HG02588 (cell line): ENCODE data around the gene SARS1.

ENCODE experiments used
- ATAC-seq: cut with Tn5 transposase; IDR thresholded peaks from one replicate; pipeline ENCODE4 v1.9.1; 2021; ENCODE audit warnings: mild to moderate bottlenecking, moderate library complexity; ENCODE audit not compliant: unreplicated experiment

SARS1 gene

DNA sequence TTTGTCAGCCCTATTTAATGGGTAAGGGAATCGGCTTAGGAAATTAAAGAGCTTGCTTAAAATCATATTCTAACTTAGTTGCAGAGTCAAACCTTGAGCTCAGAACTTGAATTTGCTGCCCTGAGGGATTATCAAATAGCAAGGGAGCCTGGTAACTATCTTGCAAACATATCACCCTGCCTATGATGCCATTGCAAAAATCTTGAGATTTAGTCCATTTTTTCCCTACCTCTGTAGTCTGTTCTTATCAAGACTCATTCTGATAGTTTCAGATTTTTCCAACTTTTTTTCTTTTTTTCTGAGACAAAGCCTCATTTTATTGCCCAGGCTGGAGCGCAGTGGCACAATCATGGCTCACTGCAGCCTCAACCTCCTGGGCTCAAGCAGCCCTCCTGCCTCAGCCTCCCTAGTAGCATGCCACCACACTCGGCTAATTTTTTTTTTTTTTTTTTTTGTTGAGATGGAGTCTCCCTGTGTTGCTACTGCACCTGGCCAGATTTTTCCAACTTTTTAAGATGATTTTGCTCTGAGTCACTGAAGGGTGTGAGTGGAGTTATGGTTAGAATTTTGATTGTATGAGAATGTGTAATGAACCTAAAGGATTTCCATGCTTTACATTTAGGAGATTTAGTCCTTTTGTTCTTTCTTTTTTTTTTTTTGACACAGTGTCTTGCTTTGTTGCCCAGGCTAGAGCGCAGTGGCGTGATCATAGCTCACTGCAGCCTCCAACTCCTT, 12.2 kb downstream of the SARS1 start:
- no peak for ATAC-seq

- no peak for ATAC-seq
These were observed 14.4 kb downstream of the SARS1 start for GRCh38 chr1:109228167-109228566.

- ATAC-seq, result no peak
These were observed 15.9 kb downstream of the SARS1 start for GRCh38 chr1:109229531-109230127.

DNA sequence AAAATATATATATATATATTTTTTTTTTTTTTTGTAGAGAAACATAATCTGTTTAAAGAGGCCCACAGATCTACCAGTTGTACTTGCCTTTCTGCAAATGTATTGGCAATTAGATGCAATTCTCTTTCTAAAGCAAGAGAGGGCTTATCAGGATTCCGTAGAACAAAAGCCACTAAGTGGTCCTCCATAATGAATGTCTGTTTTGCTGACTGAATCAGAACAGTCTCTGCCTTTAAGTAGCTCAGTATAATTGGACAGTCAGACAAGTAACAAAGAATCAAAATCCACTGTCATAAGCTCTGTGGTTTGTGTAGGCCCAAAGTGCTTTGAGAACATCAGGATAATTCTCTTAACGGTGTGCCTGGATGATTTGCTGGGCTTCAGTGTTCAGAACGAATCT, 17.3 kb downstream of the SARS1 start:
- no peak for ATAC-seq

DNA sequence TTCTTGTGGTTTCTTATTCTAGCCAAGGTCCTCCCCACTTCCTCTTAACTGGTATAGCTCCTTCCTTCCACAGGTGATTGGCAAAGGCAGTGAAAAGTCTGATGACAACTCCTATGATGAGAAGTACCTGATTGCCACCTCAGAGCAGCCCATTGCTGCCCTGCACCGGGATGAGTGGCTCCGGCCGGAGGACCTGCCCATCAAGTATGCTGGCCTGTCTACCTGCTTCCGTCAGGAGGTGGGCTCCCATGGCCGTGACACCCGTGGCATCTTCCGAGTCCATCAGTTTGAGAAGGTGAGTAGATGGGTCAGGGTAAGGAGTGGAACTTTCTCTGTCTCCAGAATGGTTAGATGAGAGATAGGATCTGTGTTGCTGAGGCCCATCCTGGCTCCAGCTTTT, 21.4 kb downstream of the SARS1 start:
- no peak for ATAC-seq

DNA sequence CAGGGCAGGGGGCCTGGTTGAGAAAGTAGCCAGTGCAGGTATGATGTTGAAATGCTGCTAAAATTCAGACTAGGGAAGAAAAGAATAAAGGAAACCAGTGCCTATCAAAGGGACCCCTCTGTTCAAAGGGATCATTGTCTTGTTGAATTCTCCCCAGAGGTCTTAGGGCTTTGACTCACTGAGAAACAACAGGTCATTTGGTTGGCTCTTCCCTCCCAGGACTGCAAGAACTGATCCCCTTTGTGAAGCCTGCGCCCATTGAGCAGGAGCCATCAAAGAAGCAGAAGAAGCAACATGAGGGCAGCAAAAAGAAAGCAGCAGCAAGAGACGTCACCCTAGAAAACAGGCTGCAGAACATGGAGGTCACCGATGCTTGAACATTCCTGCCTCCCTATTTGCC, 23.8 kb downstream of the SARS1 start:
- ATAC-seq, result no peak

GRCh38 chr1:109238382-109238781, 24.7 kb downstream of the SARS1 start:
- ATAC-seq, result no peak

GRCh38 chr1:109239047-109239408, 25.3 kb downstream of the SARS1 start:
- ATAC-seq, result no peak

GRCh38 chr1:109239409-109240068, 25.8 kb downstream of the SARS1 start:
- ATAC-seq, result no peak

- ATAC-seq, result no peak
These were observed 26.7 kb downstream of the SARS1 start for GRCh38 chr1:109240158-109241152.

DNA sequence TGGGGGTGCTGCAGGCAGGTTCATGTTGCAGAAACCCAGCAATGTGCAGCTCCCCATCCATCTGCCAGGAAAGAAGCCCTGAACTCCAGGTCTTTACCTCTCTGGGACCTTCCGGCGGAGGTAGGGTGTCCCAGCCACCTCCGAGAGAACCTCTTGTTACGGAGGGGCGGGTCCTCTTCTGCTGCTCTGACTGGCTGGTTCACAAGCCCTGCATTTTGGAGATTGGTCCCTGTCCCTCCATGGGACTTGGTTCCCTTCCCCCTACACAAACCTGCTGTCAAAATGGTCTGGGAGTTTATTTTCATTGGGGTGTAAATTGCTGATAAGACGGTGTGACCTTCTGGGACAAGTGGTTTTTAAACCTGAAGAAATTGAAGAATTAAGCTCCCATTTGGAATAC, 27.6 kb downstream of the SARS1 start:
- ATAC-seq, result no peak

GRCh38 chr1:109241841-109242345, 28.2 kb downstream of the SARS1 start:
- no peak for ATAC-seq

DNA sequence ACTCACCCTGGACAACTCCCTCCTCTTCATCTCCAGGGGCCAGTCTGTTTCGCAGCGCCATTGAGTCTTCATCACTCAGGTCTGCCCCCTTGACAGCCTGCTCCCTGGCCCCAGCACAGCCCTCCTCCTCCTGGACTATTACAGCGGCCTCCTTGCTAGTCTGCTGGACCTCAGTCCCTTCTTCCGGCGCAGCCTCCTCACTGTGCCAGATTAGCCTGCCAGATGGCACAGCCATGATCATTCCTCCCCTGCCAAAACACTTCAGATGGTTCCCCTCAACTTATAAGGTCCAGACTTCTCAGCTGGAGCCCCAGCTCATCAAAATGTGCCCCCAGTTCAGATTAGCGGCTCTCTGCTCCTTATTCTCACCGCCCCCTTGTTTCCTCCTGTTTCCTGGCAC, 28.7 kb downstream of the SARS1 start:
- no peak for ATAC-seq

GRCh38 chr1:109243221-109243620, 29.5 kb downstream of the SARS1 start:
- no peak for ATAC-seq

- no peak for ATAC-seq
These were observed 30.3 kb downstream of the SARS1 start for GRCh38 chr1:109243860-109244552.

DNA sequence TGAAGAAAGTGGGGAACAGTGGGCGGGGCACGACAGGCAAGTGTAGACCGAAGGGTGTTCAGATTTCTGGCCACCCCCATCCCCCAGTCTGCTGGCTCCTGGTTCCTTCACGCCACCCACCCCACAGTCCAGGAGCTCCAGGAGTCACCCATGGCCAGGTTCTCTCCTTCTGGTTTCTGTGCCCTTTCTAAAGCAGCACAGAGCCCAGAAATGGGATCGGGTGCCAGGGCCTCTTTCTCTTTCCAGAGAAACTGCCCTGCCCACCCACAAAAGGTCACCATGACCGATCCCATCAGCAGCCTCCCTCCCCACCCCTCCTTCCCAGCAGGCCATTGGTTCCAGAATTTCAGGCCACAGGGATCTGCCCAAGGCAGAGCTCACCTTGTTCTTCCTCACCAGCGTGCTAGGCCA, 32.4 kb downstream of the SARS1 start:
- ATAC-seq, result no peak

DNA sequence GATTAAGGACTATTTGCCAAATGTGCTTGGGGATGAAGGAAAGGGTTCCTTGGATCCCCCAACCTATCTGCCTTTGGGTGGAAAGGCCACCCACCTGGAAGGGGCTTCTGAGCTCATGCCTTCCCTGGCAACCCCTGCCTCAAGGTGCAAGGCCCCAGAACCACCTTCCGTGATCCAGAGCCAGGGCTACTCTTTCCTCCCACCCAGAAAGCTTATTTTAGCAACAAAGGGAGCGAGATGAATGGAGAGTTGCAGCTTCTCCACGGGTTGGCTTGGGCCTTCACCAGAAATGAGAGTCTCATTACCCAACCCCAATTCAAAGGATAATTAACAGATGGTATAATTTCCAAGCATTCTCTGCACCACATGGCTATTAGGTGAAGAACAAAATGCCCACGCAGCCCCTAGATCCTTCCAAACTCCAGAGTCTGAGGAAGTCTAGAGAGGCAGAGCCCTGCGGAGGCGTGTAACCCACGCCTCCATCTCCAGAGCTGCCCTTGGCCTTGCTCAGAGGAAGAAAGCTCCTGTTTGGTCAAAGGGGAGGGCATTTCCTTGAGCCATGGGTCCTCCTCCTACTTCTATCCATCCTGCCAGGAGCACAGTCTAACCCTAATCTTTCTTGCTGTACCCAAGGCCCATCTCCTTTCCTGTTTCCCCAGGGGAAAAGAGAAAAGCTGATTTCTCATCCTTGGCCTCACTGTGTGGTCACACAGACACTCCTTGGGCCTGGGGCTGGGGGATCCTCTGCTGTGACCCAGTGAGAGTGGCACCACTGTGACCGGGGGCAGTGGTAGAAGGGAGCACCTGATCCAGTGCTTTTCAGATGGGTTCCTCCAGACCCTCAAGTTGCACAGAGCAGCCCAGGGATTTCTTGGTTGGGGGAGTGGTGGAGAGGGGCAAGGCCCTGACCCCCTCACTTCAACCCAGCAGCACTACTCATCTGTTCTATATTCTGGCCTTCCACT, 34.0 kb downstream of the SARS1 start:
- ATAC-seq, result no peak

GRCh38 chr1:109248444-109248796, 34.7 kb downstream of the SARS1 start:
- ATAC-seq, result no peak
